ENCODE results near the gene CREBL2.
A peak's percentile ranks its signal among the peaks of the same experiment; 100 is the strongest.
"Not testable (repeated sequence)": the region's sequence is repeated elsewhere in the genome, so short reads cannot be mapped to it uniquely, and the experiment has no call there.

CREBL2 gene, protein sequence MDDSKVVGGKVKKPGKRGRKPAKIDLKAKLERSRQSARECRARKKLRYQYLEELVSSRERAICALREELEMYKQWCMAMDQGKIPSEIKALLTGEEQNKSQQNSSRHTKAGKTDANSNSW

DNA sequence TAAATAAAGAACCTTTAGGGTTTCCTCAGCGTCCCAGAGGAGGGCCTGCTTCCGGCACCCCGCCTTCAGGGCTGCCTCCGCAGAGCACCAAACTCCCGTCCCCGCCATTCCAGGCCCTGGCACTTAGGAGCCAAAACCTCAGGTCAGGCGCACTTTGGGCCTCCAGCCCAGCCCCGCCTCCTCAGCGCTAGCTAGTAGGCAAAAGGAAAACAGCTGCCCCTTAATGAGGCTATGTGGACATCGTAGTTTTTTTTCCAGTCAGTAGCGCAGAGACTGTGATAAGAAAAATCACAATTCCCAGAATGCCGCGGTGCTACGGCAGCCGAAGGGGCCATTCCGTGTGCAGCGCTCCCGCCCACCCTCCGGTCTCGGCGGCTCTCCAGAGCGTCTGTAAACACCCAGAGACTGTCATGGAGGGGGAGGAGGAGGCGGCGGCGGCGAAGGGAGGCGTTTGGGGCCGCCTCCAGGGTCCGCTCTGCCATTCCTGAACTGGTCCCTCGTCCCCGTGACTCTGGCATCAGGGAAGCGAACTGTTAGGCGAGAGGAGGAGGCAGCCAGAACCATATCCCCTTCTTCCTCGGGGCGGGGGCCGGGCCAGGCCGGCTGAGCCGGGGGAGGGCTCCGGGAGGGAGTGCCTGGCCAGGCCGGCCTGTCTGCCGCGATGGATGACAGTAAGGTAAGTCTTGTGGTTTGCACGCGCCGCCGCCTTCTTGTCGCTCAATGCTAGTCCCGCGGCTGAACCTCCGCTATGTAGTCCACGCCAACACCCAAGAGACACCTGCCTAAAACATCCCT is at the start of gene CREBL2:
Gene CREBL2 (plus strand): TSS at position 365 of the 795 bp plus-strand sequence. CDS start 297 bp downstream, at position 662.
- peak; percentile 97 for DNase-seq

GRCh38 chr12:12562016-12562483 is 49.6 kb upstream of the CREBL2 start:
- DNase-seq = no peak

- DNase-seq = peak; percentile 74
Observed at GRCh38 chr12:12562585-12563261, 49.0 kb upstream of the CREBL2 start, which contains the start of gene DUSP16. Gene DUSP16, minus strand, starts transcription at chr12:12562863. Its CDS starts 41,765 bp downstream, at chr12:12521098.

DNA sequence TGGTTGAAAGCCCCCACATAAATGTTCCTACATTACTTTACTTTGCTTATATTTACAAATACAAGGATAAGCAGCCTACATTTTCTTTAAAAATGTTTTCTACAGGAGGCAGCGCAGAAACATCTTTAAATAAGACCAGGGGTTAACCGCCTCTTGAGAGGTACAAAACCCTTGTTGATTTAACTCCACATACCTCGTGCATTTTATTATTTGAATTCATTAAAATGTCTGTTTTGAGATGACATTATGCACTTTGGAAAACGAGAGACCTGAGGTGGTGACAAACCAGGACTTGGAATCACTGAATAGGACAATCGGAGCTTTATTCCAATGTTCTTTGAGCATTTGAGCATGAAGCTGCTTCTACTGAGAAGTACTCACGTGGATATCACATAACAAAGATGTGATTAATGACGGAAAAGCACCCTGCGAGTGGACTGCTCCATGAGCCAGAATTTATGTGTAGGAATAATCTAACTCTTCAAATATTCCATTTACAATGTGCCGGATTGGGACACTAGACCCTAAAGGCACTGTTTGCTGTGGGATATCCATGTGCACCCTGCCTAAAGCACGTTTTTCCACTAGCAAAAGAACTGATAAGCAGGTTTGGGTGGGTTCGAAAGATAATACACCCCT is 48.3 kb upstream of the CREBL2 start:
- DNase-seq = no peak

DNA sequence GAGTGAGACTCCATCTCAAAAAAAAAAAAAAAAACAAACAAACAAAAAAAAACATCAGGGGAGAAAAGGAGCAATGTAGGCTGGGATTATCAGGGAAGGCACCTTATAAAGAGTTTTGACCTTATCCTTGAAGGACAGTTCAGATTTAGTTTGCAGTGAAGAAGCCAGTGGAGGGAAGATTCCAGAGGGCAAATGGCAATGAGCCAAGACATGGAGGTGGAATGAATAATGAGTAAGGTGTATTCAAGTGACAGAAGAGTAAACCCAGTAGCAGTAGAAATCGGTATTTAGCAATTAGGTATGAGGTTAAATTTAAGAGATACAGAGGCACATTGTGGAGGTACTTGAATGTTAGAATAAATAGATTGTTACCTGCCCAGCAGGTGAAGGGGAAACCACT is 46.8 kb upstream of the CREBL2 start:
- DNase-seq = no peak

GRCh38 chr12:12565971-12566370 is 45.7 kb upstream of the CREBL2 start:
- not testable (repeated sequence) for DNase-seq

DNA sequence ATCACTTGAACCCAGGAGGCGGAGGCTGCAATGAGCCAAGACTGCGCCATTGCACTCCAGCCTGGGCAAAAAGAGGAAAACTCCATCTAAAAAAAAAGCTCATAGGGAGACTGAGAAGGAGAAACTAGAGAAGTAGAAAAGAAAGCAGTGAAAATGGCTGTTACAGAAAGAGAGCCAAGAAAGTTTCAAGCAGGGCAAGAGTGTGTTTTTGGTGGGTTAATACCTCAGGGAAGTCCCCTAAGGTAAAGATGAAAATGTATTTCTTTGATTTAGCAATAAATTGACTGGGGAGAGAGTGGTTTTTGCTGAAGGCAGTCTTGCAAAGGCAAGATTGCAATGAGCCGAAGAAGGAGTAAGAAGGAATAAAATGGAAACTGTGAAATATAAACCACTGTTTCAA is 39.0 kb upstream of the CREBL2 start:
- DNase-seq = no peak

DNA sequence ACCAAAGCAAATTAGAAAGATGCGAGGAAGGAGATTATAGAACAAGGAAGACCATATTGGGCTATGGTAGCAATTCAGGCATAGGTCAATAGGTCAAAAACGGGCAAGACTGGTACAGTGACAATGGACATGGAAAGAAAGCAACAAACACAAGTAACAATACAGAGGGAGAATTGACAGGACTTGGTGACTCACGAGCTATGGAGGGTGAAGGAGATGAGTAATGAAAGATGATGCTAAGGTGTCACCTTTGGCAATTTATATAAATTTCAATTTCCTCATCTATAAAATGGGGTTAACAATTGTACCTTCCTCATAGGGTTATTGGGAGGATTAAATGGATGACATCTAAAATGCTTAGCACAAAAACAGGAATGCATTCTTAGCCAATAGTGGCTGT is 33.9 kb upstream of the CREBL2 start:
- no peak for DNase-seq

DNA sequence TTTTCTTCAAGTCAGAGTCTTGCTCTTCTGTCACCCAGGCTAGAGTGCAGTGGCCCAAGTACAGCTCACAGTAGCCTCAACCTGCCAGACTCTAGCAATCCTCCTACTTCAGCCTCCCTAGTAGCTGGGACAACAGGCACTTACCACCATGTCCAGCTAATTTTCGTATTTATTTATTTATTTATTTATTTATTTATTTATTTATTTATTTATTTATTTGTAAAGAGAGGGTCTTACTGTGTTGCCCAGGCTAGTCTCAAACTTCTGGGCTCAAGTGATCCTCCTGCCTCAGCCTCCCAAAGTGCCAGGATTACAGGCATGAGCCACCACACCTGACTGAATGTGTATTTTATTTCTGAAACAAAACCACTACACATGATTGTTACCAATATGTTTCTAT is 31.0 kb upstream of the CREBL2 start:
- not testable (repeated sequence) for DNase-seq

DNA sequence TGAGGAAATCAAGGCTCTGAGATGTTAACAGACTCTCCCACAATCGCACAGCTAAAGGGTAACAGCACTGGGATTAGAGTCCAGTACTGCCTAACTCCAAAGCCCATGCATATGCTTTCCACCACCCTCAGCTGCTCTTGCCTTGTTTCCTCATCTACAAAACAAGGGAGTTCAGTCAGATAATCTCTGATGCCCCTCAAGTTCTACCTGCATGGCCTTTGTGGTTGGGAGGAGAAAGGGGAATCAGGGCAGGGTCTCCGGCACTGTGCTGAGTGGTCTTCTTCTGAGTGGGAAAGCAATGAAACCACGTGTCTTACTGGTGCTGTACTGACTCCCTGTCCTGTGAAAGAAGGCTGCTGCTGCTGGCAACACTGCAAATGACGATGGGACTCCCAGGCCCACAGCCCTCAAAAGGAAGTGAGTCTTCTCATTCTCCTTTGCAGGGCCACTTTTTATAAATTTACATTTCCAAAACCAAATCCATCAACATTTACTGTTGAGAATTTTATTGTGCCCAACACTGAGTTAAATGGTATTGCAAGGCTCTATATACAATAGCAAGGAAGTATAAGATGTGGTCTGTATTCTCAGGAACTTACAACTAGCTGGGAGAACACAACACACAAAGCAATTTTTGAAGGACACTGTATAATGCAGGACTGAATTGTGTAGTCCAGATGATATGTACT is 29.3 kb upstream of the CREBL2 start:
- no peak for DNase-seq

- DNase-seq = no peak
Observed at GRCh38 chr12:12582895-12583303, 28.8 kb upstream of the CREBL2 start.

DNA sequence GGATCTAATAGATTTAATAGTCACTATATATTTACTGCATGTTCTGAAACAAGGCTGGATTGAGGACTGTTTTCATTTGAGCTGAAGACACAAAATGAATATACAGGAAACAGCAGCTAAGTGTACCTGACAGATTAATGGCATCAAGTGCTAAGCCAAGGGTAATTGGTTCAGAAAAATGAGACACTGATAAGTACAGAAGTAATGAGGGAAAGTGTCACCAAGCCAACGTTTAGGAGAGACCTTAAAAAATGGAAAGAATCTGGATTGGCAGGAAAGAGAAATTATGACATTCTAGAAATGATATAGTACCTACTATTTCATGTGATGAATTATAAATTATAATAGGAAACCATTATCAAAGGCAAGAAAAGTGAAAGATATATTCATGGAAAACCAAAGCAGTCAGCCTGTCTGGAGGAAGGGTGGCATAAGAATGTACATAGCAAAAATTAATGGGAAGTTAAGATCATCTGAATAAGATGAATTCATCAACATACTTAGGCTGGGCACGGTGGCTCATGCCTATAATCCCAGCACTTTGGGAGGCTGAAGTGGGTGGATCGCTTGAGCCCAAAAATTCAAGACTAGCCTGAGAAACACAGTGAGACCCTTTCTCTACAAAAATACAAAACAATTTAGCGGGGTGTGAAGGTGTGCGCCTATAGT is 28.0 kb upstream of the CREBL2 start:
- no peak for DNase-seq

GRCh38 chr12:12585115-12585863 is 26.4 kb upstream of the CREBL2 start:
- no peak for DNase-seq

DNA sequence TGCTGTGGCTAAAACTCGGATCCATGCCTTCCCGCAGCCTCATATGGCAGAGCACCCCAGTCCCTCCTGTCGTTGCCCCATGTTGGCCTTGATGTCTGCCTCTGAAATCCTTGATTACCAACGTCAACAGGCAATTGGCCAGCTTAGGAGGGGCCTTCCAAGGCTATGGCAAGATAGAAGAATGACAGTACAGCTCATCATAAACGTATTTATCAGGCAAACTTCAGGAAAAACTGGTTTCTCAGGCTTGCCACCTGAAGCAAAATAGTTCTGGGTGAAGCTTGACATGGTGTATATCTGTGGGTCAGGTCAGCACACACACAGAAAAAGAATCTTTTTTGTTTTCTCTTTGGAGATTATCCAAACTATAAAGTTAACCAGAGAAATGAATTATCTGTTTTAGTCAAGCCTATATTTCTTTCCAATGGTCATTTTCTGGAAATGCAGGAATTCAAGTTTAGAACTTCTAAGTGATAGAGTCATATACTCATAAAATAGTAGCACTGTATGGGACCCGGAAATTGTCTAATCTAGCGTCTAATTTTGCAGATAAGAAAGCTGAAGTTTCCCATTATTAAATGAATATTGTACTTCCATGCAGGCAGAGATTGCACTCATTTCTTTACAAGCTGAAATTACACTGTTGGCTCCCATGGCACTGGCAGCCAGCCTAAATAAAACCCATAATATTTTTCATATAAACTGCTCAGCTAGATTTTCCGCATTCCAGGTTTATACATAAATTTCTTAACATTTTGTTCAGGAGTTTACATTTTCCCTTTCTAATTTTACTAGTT is 24.6 kb upstream of the CREBL2 start:
- DNase-seq = no peak

DNA sequence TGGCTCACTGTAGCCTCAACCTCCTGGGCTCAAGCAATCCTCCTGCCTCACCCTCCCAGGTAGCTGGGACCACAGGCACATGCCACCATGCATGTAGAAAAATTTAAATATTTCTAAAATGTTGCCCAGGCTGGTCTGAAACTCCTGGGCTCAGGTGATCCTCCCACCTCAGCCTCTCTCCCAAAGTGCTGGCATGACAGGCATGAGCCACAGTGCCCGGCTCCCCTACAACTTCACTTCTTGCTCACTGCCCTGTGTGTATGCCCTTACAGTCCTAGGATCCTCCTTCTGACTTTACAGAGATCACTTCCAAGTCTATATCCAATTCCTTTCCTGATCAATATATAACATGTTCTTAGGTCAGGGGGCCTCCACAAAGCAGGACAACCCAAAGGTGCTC is 23.8 kb upstream of the CREBL2 start:
- DNase-seq = no peak

DNA sequence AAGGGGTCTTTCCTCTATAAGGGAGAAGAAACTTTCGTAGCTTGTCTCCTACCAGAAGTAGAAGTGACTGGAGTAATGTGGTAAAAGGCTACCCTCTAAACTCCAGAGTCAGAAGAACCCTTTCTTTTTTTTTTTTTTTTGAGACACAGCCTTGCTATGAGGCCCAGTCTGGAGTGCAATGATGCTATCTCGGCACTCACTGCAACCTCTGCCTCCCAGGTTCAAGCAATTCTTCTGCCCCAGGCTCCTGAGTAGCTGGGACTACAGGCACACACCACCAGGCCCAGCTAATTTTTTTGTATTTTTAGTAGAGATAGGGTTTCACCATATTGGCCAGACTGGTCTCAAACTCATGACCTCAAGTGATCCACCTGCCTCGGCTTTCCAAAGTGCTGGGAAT is 23.2 kb upstream of the CREBL2 start:
- DNase-seq = not testable (repeated sequence)

DNA sequence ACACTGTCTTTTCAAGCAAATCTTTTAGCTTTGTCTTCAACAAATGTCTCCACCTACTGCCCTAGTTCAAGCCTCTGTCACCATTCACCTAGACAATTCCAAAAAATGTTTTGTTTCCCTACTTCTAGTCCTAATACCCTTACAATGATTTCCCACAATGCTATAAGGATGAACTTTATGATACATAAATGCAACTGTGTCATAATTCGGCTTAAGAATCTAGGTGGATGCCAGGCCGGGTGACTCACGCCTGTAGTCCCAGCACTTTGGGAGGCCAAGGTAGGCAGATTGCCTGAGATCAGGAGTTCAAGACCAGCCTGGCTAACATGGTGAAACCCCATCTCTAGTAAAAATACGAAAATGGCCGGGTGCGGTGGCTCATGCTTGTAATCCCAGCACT is 20.7 kb upstream of the CREBL2 start:
- no peak for DNase-seq

GRCh38 chr12:12592930-12593329 is 18.7 kb upstream of the CREBL2 start:
- DNase-seq = no peak

- not testable (repeated sequence) for DNase-seq
Observed at GRCh38 chr12:12595929-12596328, 15.7 kb upstream of the CREBL2 start.

- not testable (repeated sequence) for DNase-seq
Observed at GRCh38 chr12:12596598-12596997, 15.1 kb upstream of the CREBL2 start.

DNA sequence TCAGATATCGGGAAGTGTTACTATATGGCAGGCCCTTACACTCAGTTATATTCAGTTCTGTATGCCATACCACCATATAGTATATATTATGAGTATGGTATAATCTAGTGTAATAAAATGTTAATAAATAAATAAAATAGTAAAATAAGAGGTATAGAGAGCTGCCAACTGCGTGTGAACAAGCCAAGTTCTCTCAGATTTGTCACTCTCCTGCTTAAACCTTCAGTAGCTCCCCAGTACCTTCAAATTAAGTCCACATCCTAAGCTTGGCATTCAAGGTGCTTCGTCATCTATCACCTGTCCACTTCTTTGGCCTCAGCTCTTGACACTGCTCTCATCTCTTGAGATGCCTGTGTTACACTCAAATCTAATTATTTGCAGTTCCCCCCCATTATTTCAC is 12.8 kb upstream of the CREBL2 start:
- DNase-seq = no peak
